ENCODE data around the gene CRACR2A. TPM values are rescaled to one million over a fixed set of nuclear protein-coding genes. Genes with fewer than 3 reads are reported as not detected.

Gene CRACR2A
- total and polyA plus RNA-seq, 2 of the 8 experiments (the other 6 are each of a cell fraction or from before 2014, with no cell fraction given) = 0.85 to 3.2 TPM

- TF ChIP-seq NANOG (IDR thresholded peaks at IDR 0.05; ENCODE audit: insufficient read depth, low read depth, low read length, poor library complexity, severe bottlenecking) (no peak), CHD2 (IDR thresholded peaks at IDR 0.05; ENCODE audit: low read length) (no peak), CTCF (IDR thresholded peaks at IDR 0.05; ENCODE audit: control extremely low read depth in 1 of 3, insufficient read depth in 1 of 3, low read depth in 1 of 3, low read length in 3 of 3) (no peak), EZH2 (IDR thresholded peaks at IDR 0.05; ENCODE audit: low read depth, low read length, severe bottlenecking) (no peak), EP300 (IDR thresholded peaks at IDR 0.05; ENCODE audit: borderline replicate concordance in 1 of 2, low read depth in 2 of 2, low read length in 2 of 2) (no peak), TCF12 (IDR thresholded peaks at IDR 0.05; ENCODE audit: low read depth, low read length) (no peak), GABPA (IDR thresholded peaks at IDR 0.05; ENCODE audit: borderline replicate concordance, insufficient read depth, low read length) (no peak)
These were observed 71.3 kb downstream of the CRACR2A start (continued) for GRCh38 chr12:3681595-3682061.
